Measurements from ENCODE around the gene HMGN3. TPM values are rescaled to one million over a fixed set of nuclear protein-coding genes. Genes with fewer than 3 reads are reported as not detected.
A peak's percentile ranks its signal among the peaks of the same experiment; 100 is the strongest.

HMGN3 gene
- total RNA-seq, 1 experiment from 2014 or later, result 113 TPM

GRCh38 chr6:79167931-79168694 lies 66.4 kb downstream of the HMGN3 start:
- Histone ChIP-seq H3K4me1 (ENCODE audit: insufficient read depth, low read length) (peaks cover 12% of the 10 kb centered on the region), H3K36me3 (ENCODE audit: low read depth, low read length) (no peaks in the 10 kb centered on the region), H2AFZ (ENCODE audit: low read length) (no peak overlapping the region), H3K4me3 (ENCODE audit: low read length) (no peak overlapping the region), H3K27me3 (ENCODE audit: low read length) (no peaks in the 10 kb centered on the region), H3K9ac (ENCODE audit: low read length) (no peak overlapping the region), H3K9me2 (replicated peaks; ENCODE audit: low read length) (no peaks in the 10 kb centered on the region), H4K20me1 (ENCODE audit: low read length) (no peaks in the 10 kb centered on the region), H3K4me2 (ENCODE audit: low read length) (no peak overlapping the region), H3F3A (ENCODE audit: low read length, unreplicated experiment) (no peaks in the 10 kb centered on the region), H3K27ac (ENCODE audit: low read length) (no peak overlapping the region), H3K9me3 (ENCODE audit: low read length) (no peaks in the 10 kb centered on the region), H3K79me2 (ENCODE audit: low read length) (no peaks in the 10 kb centered on the region)
- no TSS peak for BruUV-seq (replicated peaks)
- intact Hi-C loops (cut with micrococcal nuclease), result no loop called here
- DNase-seq (peak; percentile 44), ATAC-seq (peak; percentile 54)
- POLR2A ChIA-PET (ENCODE audit: unreplicated experiment), result no interaction called here
- no peak for TF ChIP-seq EZH2 (IDR thresholded peaks at IDR 0.05; ENCODE audit: low read length, unreplicated experiment)
- no peak for TF ChIP-seq EZH2phosphoT487 (IDR thresholded peaks at IDR 0.05; ENCODE audit: borderline replicate concordance, low read length)
- TF ChIP-seq, protein P1, sequence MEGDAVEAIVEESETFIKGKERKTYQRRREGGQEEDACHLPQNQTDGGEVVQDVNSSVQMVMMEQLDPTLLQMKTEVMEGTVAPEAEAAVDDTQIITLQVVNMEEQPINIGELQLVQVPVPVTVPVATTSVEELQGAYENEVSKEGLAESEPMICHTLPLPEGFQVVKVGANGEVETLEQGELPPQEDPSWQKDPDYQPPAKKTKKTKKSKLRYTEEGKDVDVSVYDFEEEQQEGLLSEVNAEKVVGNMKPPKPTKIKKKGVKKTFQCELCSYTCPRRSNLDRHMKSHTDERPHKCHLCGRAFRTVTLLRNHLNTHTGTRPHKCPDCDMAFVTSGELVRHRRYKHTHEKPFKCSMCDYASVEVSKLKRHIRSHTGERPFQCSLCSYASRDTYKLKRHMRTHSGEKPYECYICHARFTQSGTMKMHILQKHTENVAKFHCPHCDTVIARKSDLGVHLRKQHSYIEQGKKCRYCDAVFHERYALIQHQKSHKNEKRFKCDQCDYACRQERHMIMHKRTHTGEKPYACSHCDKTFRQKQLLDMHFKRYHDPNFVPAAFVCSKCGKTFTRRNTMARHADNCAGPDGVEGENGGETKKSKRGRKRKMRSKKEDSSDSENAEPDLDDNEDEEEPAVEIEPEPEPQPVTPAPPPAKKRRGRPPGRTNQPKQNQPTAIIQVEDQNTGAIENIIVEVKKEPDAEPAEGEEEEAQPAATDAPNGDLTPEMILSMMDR (conservative IDR thresholded peaks at IDR 0.05; ENCODE audit: low read depth, low read length), result no peak
- CTCF ChIA-PET, result no interaction called here

DNA sequence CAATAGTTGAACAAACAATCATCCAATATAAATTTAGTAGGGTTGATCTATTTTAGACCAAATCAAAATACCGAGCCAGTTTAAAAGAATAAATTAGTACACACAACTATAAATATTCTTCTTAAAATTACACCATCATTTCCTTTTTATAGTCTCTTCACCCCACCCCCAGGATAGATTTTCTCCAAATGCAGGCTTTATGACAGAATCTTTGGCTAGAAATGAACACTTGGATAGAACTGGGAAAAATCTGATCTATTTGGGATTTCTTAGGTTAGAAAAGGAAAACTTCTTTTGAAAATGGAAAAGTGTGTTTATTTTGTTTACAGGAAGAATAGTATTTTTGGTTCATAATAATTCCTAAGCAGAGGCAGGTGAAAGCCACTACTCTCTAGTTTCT lies 74.6 kb downstream of the HMGN3 start:
- intact Hi-C loops (cut with micrococcal nuclease), result no loop called here
- no peaks in the 10 kb centered on the region for H3K36me3 ChIP-seq (ENCODE audit: low read depth, low read length)
- ChIA-PET CTCF (no interaction called here), POLR2A (ENCODE audit: unreplicated experiment) (no interaction called here)
- H3K4me1 ChIP-seq (ENCODE audit: insufficient read depth, low read length), result no peaks in the 10 kb centered on the region
- no TSS peak for BruUV-seq (replicated peaks)
- H3K4me3 ChIP-seq (ENCODE audit: low read length), result no peak overlapping the region
- H3K9ac ChIP-seq (ENCODE audit: low read length), result no peak overlapping the region
- no peak overlapping the region for H3K4me2 ChIP-seq (ENCODE audit: low read length)
- H3K9me3 ChIP-seq (ENCODE audit: low read length), result no peaks in the 10 kb centered on the region
- H3K27me3 ChIP-seq (ENCODE audit: low read length), result no peaks in the 10 kb centered on the region
- no peak for TF ChIP-seq EZH2 (IDR thresholded peaks at IDR 0.05; ENCODE audit: low read length, unreplicated experiment)
- TF ChIP-seq, protein P1 (conservative IDR thresholded peaks at IDR 0.05; ENCODE audit: low read depth, low read length), result no peak
- no peak for TF ChIP-seq EZH2phosphoT487 (IDR thresholded peaks at IDR 0.05; ENCODE audit: borderline replicate concordance, low read length)
- no peaks in the 10 kb centered on the region for H4K20me1 ChIP-seq (ENCODE audit: low read length)
- H3K27ac ChIP-seq (ENCODE audit: low read length), result no peak overlapping the region
- no peaks in the 10 kb centered on the region for H3K9me2 ChIP-seq (replicated peaks; ENCODE audit: low read length)
- no peak for ATAC-seq
- no peaks in the 10 kb centered on the region for H3K79me2 ChIP-seq (ENCODE audit: low read length)
- DNase-seq, result no peak
- H2AFZ ChIP-seq (ENCODE audit: low read length), result no peak overlapping the region
- no peaks in the 10 kb centered on the region for H3F3A ChIP-seq (ENCODE audit: low read length, unreplicated experiment)

GRCh38 chr6:79158856-79159516 lies 75.5 kb downstream of the HMGN3 start:
- no TSS peak for BruUV-seq (replicated peaks)
- intact Hi-C loops (cut with micrococcal nuclease), result no loop called here
- no peaks in the 10 kb centered on the region for H3K36me3 ChIP-seq (ENCODE audit: low read depth, low read length)
- DNase-seq, result peak; percentile 2
- H3K4me2 ChIP-seq (ENCODE audit: low read length), result no peak overlapping the region
- no peak overlapping the region for H3K27ac ChIP-seq (ENCODE audit: low read length)
- H3K79me2 ChIP-seq (ENCODE audit: low read length), result no peaks in the 10 kb centered on the region
- H3K9me2 ChIP-seq (replicated peaks; ENCODE audit: low read length), result no peaks in the 10 kb centered on the region
- no peaks in the 10 kb centered on the region for H3K27me3 ChIP-seq (ENCODE audit: low read length)
- H3K4me1 ChIP-seq (ENCODE audit: insufficient read depth, low read length), result no peaks in the 10 kb centered on the region
- ChIA-PET CTCF (no interaction called here), POLR2A (ENCODE audit: unreplicated experiment) (no interaction called here)
- H3F3A ChIP-seq (ENCODE audit: low read length, unreplicated experiment), result no peaks in the 10 kb centered on the region
- no peak overlapping the region for H3K4me3 ChIP-seq (ENCODE audit: low read length)
- TF ChIP-seq EZH2phosphoT487 (IDR thresholded peaks at IDR 0.05; ENCODE audit: borderline replicate concordance, low read length), result no peak
- TF ChIP-seq, protein P1 (conservative IDR thresholded peaks at IDR 0.05; ENCODE audit: low read depth, low read length), result no peak
- TF ChIP-seq EZH2 (IDR thresholded peaks at IDR 0.05; ENCODE audit: low read length, unreplicated experiment), result no peak
- no peak for ATAC-seq
- no peak overlapping the region for H3K9ac ChIP-seq (ENCODE audit: low read length)
- no peak overlapping the region for H2AFZ ChIP-seq (ENCODE audit: low read length)
- H3K9me3 ChIP-seq (ENCODE audit: low read length), result no peaks in the 10 kb centered on the region
- no peaks in the 10 kb centered on the region for H4K20me1 ChIP-seq (ENCODE audit: low read length)
